Cerebellar cortex (tissue), 1 donor: ENCODE results near the gene PIP5KL1.

Experiments
- DNase-seq: peaks from one replicate; pipeline ENCODE4 v3.0.0-alpha.2; 2015; ENCODE audit warnings: low spot score

PIP5KL1 gene

GRCh38 chr9:127949827-127950512 is 19.4 kb upstream of the PIP5KL1 start:
- no peak for DNase-seq

GRCh38 chr9:127947841-127948710 is 17.5 kb upstream of the PIP5KL1 start:
- DNase-seq = no peak

- no peak for DNase-seq
Observed at GRCh38 chr9:127946728-127947127, 16.2 kb upstream of the PIP5KL1 start.

- DNase-seq = no peak
Observed at GRCh38 chr9:127945942-127946341, 15.4 kb upstream of the PIP5KL1 start.

- DNase-seq = no peak
Observed at GRCh38 chr9:127945338-127945737, 14.8 kb upstream of the PIP5KL1 start.

- DNase-seq = no peak
Observed at GRCh38 chr9:127944586-127945218, 14.1 kb upstream of the PIP5KL1 start.

- peak; percentile 85 for DNase-seq
Observed at GRCh38 chr9:127943731-127944144, 13.2 kb upstream of the PIP5KL1 start.

GRCh38 chr9:127943011-127943662 is 12.6 kb upstream of the PIP5KL1 start:
- no peak for DNase-seq

GRCh38 chr9:127942216-127943010 is 11.8 kb upstream of the PIP5KL1 start:
- peak; percentile 80 for DNase-seq

- DNase-seq = no peak
Observed at GRCh38 chr9:127941961-127942215, 11.3 kb upstream of the PIP5KL1 start.

- DNase-seq = no peak
Observed at GRCh38 chr9:127941062-127941960, 10.7 kb upstream of the PIP5KL1 start.

- DNase-seq = no peak
Observed at GRCh38 chr9:127940593-127940992, 10.0 kb upstream of the PIP5KL1 start.

GRCh38 chr9:127938298-127938690 is 7.7 kb upstream of the PIP5KL1 start:
- no peak for DNase-seq

GRCh38 chr9:127937388-127938297 is 7.1 kb upstream of the PIP5KL1 start, which contains the start of gene DPM2:
Gene DPM2 (minus strand): TSS chr9:127937854. CDS start chr9:127937820, 34 bp downstream.
- peak; percentile 87 for DNase-seq

GRCh38 chr9:127937056-127937387 is 6.4 kb upstream of the PIP5KL1 start:
- no peak for DNase-seq

GRCh38 chr9:127936347-127936852 is 5.8 kb upstream of the PIP5KL1 start:
- DNase-seq = no peak

GRCh38 chr9:127935765-127936221 is 5.2 kb upstream of the PIP5KL1 start:
- no peak for DNase-seq

GRCh38 chr9:127934986-127935385 is 4.4 kb upstream of the PIP5KL1 start:
- DNase-seq = no peak

- DNase-seq = no peak
Observed at GRCh38 chr9:127934248-127934647, 3.7 kb upstream of the PIP5KL1 start.
